GM21528 (cell line): Measurements from ENCODE around the gene LIN28B.

Source experiments
- ATAC-seq: cut with Tn5 transposase; IDR thresholded peaks from one replicate; pipeline ENCODE4 v1.9.1; 2021; ENCODE audit warnings: mild to moderate bottlenecking, moderate library complexity; ENCODE audit not compliant: unreplicated experiment, low FRiP score

LIN28B gene

DNA sequence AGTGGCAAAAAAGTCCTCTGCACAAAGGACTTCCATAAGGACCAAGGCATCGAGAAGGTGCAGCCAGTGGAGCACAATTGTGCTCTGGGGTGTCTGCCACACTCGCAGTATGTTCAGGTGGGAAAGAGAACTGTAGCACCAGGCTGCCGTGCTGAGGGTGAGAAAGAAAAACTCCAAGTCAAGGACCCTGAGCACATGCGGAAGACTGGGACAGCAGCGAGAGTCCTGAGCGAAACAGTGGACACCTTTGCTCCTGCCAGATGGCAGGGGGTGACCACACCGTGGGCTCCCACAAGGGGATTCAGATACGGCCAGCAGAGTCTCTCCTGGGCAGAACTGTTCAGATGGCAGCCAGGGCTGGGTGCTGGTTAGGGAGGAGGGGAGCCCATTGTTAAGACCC, 149.4 kb downstream of the LIN28B start:
- ATAC-seq, result no peak

DNA sequence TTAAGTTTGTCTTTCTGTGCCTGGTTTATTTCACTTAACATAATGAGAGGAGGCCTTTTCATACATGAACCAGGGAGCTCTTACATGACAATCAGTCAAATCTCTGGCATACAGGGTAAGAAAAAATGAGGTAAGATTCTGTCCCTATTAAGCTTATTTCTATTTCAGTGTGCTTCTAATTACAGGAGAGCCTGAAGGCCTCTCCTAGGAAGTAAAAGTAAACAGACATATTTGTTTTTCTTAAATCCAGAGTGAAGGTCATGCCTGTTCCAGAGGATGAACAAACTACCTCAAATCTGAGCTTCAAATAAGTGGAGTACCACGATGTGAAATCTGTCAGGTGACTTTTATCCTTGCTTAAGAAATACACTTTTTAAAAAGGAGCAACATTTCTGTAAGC, 150.3 kb downstream of the LIN28B start:
- ATAC-seq, result no peak

DNA sequence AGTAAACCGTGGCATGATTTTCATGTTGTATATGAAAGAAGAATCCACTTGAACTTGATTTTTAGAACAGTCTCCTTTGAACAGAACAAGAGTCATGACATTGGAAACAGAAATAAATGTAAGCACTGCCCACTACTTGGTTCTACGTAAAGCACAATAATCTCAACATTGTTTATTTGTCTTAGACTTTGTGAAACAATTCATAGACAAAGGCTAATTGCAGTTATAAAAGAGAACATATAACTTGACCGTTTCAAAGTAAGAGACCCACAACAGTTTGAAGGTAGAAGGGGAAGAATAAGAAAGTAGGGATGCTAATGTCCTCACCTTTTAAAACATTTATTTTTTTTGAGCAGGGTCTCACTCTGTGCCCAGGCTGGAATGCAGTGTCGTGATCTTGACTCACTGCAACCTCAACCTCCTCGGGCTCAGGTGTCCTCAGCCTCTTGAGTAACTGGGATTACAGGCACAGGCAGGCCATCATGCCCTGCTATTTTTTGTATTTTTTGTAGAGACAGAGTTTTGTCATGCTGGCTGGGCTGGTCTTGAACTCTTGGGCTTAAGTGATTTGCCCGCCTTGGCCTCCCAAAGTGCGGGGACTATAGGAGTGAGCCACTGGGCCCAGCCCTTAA, 151.8 kb downstream of the LIN28B start:
- no peak for ATAC-seq

DNA sequence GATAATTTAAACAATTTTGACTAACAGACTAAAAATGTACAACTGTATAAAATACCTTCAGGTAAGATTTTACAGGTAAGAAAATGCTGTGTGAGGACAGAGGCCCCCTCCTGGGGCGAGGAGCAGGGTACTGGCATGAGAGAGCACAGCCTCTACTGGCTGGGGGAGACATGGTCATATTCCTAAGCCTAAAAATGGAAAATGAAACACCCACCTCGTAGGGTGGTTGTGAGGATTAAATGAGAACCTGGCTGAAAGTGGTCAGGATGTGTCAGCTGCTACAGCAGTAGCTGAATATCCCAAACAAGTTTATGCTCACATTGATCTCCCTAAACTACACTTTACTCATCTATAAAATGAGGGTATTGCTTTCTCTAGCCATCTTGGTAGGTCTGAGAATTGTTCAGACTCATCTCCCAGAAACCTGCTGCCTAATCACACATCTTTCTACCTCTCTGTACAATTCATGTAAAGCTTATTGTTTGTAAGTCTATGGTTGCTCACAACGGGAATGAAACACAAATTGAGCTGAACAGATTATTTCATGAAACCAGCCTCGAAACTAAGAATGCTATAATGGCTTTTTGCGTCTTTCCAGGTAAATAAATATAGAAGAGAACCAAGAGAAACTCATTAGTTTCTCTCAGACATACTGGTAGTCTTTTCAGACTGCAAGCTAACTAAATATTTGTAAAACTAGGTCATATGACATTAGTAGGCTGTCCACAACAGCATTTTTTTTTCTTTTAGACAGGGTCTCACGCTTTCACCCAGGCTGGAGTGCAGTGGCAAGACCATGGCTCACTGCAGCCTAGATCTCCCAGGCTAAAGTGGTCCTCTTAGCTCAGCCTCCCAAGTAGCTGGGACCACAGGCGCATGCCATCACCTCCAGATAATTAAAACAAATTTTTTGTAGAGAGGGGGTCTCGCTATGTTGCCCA, 153.3 kb downstream of the LIN28B start:
- no peak for ATAC-seq

DNA sequence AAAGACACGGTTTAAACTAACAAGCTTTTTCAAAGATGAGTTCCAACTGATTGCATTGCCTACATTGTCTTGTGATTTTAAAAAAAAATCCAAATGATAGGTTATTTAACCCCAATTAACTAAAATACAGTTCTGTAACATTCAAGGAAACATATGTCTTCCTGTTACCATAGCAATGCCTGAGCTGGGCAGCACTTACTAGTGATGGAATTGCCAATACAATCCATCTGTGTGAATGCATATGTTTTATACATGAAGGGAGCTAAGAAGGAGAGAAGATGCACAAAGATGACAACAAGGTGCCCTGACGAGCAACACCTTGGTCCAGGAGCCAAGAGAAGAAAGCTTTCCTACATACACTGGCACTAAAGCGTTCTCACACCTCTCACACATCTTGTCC, 154.2 kb downstream of the LIN28B start:
- ATAC-seq, result no peak

DNA sequence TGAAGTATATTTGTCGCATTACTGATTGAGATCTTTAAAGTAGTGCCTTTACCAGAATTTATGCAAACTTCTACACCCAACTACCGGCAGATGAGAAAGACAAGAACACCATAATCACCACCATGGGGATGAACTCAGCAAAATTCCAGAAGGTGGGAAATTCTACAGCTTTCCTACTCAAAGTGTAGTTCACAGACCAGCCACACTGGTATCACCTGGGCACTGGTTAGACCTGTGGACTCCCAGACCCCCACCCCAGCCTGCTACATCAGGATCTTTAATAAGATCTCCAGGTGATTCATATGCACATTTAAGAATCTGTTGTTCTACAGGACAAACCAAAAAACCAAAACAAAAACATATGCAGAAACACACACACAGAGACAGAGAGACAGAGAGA, 155.0 kb downstream of the LIN28B start:
- no peak for ATAC-seq

DNA sequence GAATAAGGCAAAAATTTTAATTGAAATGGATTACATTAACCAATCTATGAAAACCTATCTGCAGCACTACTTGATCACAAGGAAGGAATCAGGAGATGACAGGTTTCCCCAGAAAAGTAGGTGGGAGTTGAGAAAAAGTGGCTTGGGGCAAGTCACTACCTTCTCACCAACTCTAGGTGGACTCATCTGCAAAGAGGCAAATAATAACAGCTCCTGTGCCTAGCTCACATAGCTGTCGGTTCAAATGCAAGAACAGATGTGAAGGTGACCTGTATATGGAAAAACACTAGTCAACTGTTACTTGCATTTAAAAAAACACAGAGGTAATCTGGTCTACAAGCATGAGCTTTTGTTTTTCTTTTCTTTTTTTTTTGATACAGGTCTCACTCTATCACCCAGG, 155.7 kb downstream of the LIN28B start:
- ATAC-seq, result no peak

DNA sequence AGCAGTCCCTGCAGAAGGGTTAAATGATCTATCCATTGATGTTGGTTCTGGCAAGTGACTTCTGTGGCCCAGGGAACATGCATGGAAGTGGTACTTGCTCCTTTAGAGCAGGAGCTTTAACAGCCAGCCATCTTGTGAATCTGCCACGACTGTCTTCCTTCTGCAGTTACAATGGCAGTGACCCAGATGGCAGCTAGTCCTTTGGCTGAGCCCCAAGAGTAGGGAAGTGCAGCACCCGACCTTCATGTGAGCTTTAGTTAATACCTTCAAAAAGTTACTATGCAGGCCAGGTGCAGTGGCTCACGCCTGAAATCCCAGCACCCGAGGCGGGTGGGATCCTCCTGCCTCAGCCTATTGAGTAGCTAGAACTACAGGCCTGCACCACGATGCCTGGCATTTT, 156.5 kb downstream of the LIN28B start:
- ATAC-seq, result no peak

DNA sequence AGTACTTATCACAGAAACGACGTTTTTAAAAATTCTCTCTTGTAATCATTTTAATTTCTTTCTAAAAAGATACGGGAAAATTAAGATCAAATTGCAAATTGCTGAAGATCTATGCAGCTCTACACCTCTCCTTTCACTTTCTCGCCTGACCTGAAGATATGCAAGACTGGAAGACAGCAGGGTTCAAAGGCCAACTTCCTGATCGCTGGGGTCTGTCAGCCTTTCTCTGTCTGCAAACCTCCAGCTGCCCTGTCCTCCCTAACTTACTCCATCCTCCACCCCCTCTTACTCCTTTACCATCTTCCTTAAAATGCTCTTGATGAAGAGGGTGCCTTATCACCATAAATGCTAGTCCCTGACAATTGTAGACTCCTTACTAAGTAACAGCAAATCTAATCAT, 159.2 kb downstream of the LIN28B start:
- no peak for ATAC-seq

DNA sequence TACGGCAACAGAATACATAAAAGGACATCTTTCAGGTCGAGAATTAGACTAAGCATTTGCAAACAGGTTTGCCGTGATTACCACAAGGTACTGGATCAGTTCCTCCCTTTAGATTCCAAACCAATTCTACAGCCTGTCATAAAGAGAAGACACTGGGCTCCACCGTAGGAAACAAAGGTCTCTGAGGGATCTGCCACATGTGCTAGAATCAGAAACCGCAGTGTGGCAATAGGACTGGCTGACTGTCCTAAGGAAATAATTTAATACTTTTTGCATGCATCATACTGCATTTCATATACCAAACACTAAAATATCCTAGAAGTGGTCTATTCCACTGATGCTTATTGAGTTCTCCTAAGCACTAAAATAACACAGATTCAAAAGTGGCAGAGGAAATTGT, 163.7 kb downstream of the LIN28B start:
- no peak for ATAC-seq

DNA sequence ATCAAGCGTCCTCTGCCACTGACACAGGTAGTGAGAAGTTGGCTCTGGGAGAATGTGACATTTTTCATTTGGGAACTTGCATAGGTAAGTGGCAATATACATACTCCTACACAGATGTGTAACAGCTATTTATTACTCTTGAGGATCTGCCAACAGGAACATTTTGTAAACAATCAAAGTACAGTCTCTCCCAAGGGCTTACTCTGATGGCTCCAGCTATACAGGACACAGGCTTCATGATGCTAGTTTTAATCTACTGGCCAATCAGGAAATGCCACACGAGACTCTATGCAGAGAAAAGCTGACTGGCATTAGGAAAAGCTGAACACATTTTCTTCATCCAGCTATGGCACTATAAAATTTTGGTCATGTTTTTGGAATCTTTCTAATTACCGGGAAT, 165.1 kb downstream of the LIN28B start:
- ATAC-seq, result no peak

DNA sequence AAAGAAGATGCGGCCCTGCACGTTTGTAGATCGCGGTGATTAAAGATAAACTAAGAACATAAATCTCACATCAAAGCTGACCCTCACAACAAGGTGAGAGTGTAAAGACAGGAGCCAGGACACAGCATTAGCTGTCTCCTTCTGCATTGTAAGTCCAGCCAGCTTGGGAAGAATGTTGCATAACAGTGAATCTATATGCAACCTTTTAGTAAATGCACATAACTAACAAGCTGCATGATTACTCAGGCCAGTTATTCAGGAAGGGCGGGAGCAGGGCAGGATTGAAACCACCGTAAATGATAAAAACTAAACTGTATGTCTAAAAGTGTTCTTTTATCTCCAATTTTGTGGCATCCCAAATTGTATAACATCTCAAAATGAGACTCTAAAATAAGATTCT, 165.8 kb downstream of the LIN28B start:
- no peak for ATAC-seq
